ENCODE data around the gene KRR1. TPM values are rescaled to one million over a fixed set of nuclear protein-coding genes. Genes with fewer than 3 reads are reported as not detected.

Gene KRR1
- total and polyA plus RNA-seq, 2 of the 13 experiments (the other 11 are each of a cell fraction or from before 2014, with no cell fraction given), result 19.3 to 103 TPM

- TF ChIP-seq AKNA (CRISPR knock-in tag; IDR thresholded peaks at IDR 0.05; ENCODE audit: borderline replicate concordance) (no peak), ZNF432 (CRISPR knock-in tag; IDR thresholded peaks at IDR 0.05; ENCODE audit: borderline replicate concordance) (no peak), ZMYM4 (CRISPR knock-in tag; IDR thresholded peaks at IDR 0.05) (peak; percentile 91), ZNF329 (CRISPR knock-in tag; IDR thresholded peaks at IDR 0.05; ENCODE audit: low read depth) (no peak), ZNF605 (CRISPR knock-in tag; IDR thresholded peaks at IDR 0.05) (peak; percentile 32; the same call in 1 of the 2 replicates), SMARCE1 (IDR thresholded peaks at IDR 0.05; ENCODE audit: borderline replicate concordance) (no peak), ZNF567 (CRISPR knock-in tag; IDR thresholded peaks at IDR 0.05; ENCODE audit: borderline replicate concordance) (no peak), POGZ (CRISPR knock-in tag; IDR thresholded peaks at IDR 0.05) (peak; percentile 58), ZFP91 (CRISPR knock-in tag; IDR thresholded peaks at IDR 0.05; ENCODE audit: borderline replicate concordance) (no peak; the same call in 1 of the 2 replicates), ZNF543 (CRISPR knock-in tag; IDR thresholded peaks at IDR 0.05) (0 out of 2 replicates have a peak, but pooled peaks have one; percentile 24), CC2D1A (CRISPR knock-in tag; IDR thresholded peaks at IDR 0.05) (no peak), ZFP36L1 (CRISPR knock-in tag; IDR thresholded peaks at IDR 0.05) (no peak), HMG20A (CRISPR knock-in tag; IDR thresholded peaks at IDR 0.05; ENCODE audit: borderline replicate concordance) (peak; percentile 85; the same call in 1 of the 2 replicates), ARHGAP35 (CRISPR knock-in tag; IDR thresholded peaks at IDR 0.05; ENCODE audit: borderline replicate concordance) (no peak), TBX3 (IDR thresholded peaks at IDR 0.05; ENCODE audit: borderline replicate concordance) (0 out of 2 replicates have a peak, but pooled peaks have one; percentile 19), HDAC2 (CRISPR knock-in tag; IDR thresholded peaks at IDR 0.05) (peak; percentile 71; the same call in 1 of the 2 replicates), PHF21A (CRISPR knock-in tag; IDR thresholded peaks at IDR 0.05) (no peak; the same call in 1 of the 2 replicates), NFIB (CRISPR knock-in tag; IDR thresholded peaks at IDR 0.05; ENCODE audit: borderline replicate concordance) (no peak), ZNF468 (CRISPR knock-in tag; IDR thresholded peaks at IDR 0.05) (no peak), ZNF737 (CRISPR knock-in tag; IDR thresholded peaks at IDR 0.05; ENCODE audit: borderline replicate concordance) (no peak), ZNF276 (CRISPR knock-in tag; IDR thresholded peaks at IDR 0.05; ENCODE audit: low read depth) (no peak)
These were observed 46.9 kb upstream of the KRR1 start (continued) for GRCh38 chr12:75558287-75558686.
